HG02938 (cell line): ENCODE data around the gene TRIM5.

Experiments used
- ATAC-seq: cut with Tn5 transposase; IDR thresholded peaks from one replicate; pipeline ENCODE4 v1.9.1; 2021; ENCODE audit warnings: mild to moderate bottlenecking, moderate library complexity; ENCODE audit not compliant: unreplicated experiment

TRIM5 gene

GRCh38 chr11:5626196-5626595 is 58.7 kb downstream of the TRIM5 start:
- ATAC-seq, result no peak

- ATAC-seq, result peak; percentile 10
Measured at GRCh38 chr11:5625281-5625680, 59.6 kb downstream of the TRIM5 start.

GRCh38 chr11:5624489-5625279 is 60.2 kb downstream of the TRIM5 start, which contains the start of gene TRIM34:
TSS of gene TRIM34 (plus strand) at chr11:5625001. CDS start at chr11:5632332, 7,331 bp downstream.
- peak; percentile 98 for ATAC-seq

GRCh38 chr11:5622802-5623201 is 62.1 kb downstream of the TRIM5 start:
- no peak for ATAC-seq

- no peak for ATAC-seq
Measured at GRCh38 chr11:5621580-5621979, 63.3 kb downstream of the TRIM5 start.

GRCh38 chr11:5620651-5621521 is 64.0 kb downstream of the TRIM5 start:
- ATAC-seq, result no peak

- no peak for ATAC-seq
Measured at GRCh38 chr11:5618807-5619206, 66.1 kb downstream of the TRIM5 start.
